Esophagus muscularis mucosa (tissue), 3 donors: ENCODE results near the gene RNF13.

Experiments used
- CTCF ChIP-seq, 3 experiments: fragments of 200-600 bp in 2 of 3; fragments of 450-650 bp in 1 of 3; sonication (generic) in 2 of 3; IDR thresholded peaks; one replicate each; pipeline ENCODE4 v1.5.1; 2017 to 2019; ENCODE audit warnings: antibody characterized with exemption in 3 of 3, mild to moderate bottlenecking in 2 of 3, moderate library complexity in 1 of 3
- POLR2A ChIP-seq: fragments of 450-650 bp; IDR thresholded peaks from one replicate; pipeline ENCODE4 v1.6.1; 2017; ENCODE audit warnings: antibody characterized with exemption, moderate library complexity, mild to moderate bottlenecking, low read depth

DNA sequence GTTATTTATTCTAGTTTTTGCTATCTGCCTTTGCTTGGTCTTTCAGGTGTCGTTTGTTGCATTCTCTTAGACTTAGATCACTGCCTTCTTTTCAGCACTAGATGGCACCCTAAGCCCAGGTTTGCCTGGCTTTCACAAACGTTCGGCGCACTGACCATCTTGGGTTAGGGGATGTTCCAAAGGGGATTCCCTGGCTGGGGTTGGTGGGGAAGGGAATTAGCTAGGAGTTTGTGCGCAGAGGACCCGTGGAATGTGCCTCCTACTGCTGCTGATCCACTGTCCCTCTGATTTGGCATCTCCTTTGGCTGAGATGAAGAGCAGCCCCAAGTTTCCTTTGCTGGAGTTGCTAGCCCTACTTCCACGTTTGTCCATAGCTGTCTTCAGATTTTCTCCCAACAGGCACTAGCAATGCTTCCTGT, 123.8 kb downstream of the RNF13 start:
- TF ChIP-seq CTCF (IDR thresholded peaks at IDR 0.05): peak; percentile 50 to 70 (median 57)
- no peak for TF ChIP-seq POLR2A
